Loucy (cell line): ENCODE data around the gene PSMG1.

ENCODE experiments used
- EZH2phosphoT487 ChIP-seq: fragments of 200-600 bp; IDR thresholded peaks from 2 replicates; pipeline ENCODE4 v1.6.1; 2018; ENCODE audit warnings: antibody characterized with exemption, mild to moderate bottlenecking, moderate library complexity, borderline replicate concordance
- TF ChIP-seq, protein P1 (sequence below): fragments of 200-600 bp; sonication (generic); conservative IDR thresholded peaks from 2 replicates; pipeline ENCODE4 v1.5.1; 2014; ENCODE audit warnings: mild to moderate bottlenecking, antibody characterized with exemption, low read length

DNA sequence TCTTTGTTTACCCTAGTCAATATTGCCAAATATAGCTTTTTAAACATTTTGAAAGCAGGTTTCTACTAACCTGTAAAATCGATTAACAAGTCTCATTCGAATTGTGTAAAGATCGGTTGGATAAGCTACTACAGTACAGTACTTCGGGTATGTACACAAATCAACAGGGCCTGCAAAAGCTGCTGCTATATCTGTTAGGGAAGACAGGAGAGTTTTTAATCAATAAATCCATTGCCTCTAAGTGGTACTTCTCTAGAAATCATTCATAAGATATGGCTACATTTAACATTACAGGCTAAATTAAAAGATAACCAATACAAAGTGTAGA, 34.8 kb upstream of the PSMG1 start:
- TF ChIP-seq, protein P1, sequence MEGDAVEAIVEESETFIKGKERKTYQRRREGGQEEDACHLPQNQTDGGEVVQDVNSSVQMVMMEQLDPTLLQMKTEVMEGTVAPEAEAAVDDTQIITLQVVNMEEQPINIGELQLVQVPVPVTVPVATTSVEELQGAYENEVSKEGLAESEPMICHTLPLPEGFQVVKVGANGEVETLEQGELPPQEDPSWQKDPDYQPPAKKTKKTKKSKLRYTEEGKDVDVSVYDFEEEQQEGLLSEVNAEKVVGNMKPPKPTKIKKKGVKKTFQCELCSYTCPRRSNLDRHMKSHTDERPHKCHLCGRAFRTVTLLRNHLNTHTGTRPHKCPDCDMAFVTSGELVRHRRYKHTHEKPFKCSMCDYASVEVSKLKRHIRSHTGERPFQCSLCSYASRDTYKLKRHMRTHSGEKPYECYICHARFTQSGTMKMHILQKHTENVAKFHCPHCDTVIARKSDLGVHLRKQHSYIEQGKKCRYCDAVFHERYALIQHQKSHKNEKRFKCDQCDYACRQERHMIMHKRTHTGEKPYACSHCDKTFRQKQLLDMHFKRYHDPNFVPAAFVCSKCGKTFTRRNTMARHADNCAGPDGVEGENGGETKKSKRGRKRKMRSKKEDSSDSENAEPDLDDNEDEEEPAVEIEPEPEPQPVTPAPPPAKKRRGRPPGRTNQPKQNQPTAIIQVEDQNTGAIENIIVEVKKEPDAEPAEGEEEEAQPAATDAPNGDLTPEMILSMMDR = no peak
- TF ChIP-seq EZH2phosphoT487 = no peak
